ENCODE measurements around the gene PIM3. TPM values are rescaled to one million over a fixed set of nuclear protein-coding genes. Genes with fewer than 3 reads are reported as not detected.
A peak's percentile ranks its signal among the peaks of the same experiment; 100 is the strongest.

Gene PIM3
- total RNA-seq, 1 experiment from 2014 or later, result 42.9 TPM

DNA sequence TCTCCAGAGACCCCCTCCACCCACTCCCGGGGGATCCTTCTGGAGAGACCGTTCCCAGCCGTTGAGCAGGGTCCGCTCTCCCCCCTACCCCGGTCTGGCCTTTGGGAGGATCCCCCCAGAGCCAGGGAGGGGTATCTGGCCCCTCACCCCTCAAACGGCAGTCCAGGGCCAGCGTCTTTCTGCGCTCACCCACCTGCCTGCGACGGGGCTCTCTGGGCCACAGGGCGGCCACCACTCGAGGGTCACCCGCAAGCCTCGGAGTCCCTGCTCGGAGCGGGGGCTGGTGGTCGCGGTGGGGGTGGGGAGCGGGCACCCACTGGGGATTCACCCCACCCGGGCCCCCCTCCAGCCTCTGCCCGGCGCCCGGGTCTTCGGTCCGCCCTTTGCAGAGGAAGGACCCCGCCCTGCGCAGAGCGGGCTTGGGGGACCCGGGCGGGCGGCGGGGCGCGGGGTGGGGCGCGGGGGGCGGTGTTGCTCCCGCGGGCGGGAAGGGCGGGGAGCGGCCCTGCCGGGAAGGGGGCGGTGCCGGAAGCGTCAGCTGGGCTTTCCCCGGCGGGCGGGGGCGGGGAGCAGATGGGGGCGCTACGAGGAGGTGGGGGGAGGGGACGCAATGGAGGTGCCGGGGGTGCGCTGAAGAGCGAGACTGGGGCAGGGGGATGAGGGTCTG lies 25.5 kb upstream of the PIM3 start:
- Mint-ChIP-seq H3K36me3 (no peaks in the 10 kb centered on the region), H3K9me3 (no peaks in the 10 kb centered on the region), H3K4me3 (peak overlapping the region; percentile 27), H3K27me3 (ENCODE audit: low read depth) (peaks cover 11% of the 10 kb centered on the region; the same call in 1 of the 2 replicates), H3K4me1 (peaks cover 8% of the 10 kb centered on the region), H3K27ac (no peak overlapping the region)
- ATAC-seq, result peak; percentile 8; the same call in 1 of the 2 replicates
- ChIA-PET CTCF (interaction anchor here (0.6 to 0.9 kb wide), 3 partner anchors 17 to 421 kb away, joined by 3 to 5 read pairs (median 4); partner anchors contain the start of genes ALG12 and CRELD2), POLR2A (no interaction called here)
- TF ChIP-seq, protein P1, sequence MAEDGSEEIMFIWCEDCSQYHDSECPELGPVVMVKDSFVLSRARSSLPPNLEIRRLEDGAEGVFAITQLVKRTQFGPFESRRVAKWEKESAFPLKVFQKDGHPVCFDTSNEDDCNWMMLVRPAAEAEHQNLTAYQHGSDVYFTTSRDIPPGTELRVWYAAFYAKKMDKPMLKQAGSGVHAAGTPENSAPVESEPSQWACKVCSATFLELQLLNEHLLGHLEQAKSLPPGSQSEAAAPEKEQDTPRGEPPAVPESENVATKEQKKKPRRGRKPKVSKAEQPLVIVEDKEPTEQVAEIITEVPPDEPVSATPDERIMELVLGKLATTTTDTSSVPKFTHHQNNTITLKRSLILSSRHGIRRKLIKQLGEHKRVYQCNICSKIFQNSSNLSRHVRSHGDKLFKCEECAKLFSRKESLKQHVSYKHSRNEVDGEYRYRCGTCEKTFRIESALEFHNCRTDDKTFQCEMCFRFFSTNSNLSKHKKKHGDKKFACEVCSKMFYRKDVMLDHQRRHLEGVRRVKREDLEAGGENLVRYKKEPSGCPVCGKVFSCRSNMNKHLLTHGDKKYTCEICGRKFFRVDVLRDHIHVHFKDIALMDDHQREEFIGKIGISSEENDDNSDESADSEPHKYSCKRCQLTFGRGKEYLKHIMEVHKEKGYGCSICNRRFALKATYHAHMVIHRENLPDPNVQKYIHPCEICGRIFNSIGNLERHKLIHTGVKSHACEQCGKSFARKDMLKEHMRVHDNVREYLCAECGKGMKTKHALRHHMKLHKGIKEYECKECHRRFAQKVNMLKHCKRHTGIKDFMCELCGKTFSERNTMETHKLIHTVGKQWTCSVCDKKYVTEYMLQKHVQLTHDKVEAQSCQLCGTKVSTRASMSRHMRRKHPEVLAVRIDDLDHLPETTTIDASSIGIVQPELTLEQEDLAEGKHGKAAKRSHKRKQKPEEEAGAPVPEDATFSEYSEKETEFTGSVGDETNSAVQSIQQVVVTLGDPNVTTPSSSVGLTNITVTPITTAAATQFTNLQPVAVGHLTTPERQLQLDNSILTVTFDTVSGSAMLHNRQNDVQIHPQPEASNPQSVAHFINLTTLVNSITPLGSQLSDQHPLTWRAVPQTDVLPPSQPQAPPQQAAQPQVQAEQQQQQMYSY (CRISPR knock-in tag; IDR thresholded peaks at IDR 0.05), result peak; percentile 44; the same call in 1 of the 2 replicates
- TF ChIP-seq ARID4B (CRISPR knock-in tag; IDR thresholded peaks at IDR 0.05; ENCODE audit: borderline replicate concordance), result no peak
- peak; percentile 79 for DNase-seq (ENCODE audit: low spot score)

GRCh38 chr22:49935561-49935960 lies 25.0 kb upstream of the PIM3 start:
- peaks cover under 1% of the 10 kb centered on the region; the same call in 1 of the 2 replicates for H3K9me3 Mint-ChIP-seq
- no peak overlapping the region for H3K27ac Mint-ChIP-seq
- POLR2A ChIA-PET, result no interaction called here
- DNase-seq (ENCODE audit: low spot score) (no peak), ATAC-seq (no peak)
- CTCF ChIA-PET, result interaction anchor here (0.8 to 2.2 kb wide), 3 partner anchors 95 to 124 kb away, joined by 3 to 23 read pairs (median 4); no protein-coding TSS in a partner anchor
- peaks cover 8% of the 10 kb centered on the region for H3K4me1 Mint-ChIP-seq
- H3K36me3 Mint-ChIP-seq, result no peaks in the 10 kb centered on the region
- H3K27me3 Mint-ChIP-seq (ENCODE audit: low read depth), result peaks cover 6% of the 10 kb centered on the region
- no peak overlapping the region for H3K4me3 Mint-ChIP-seq
- TF ChIP-seq ZNF219 (CRISPR knock-in tag; IDR thresholded peaks at IDR 0.05; ENCODE audit: borderline replicate concordance) (no peak), GRHL2 (CRISPR knock-in tag; IDR thresholded peaks at IDR 0.05; ENCODE audit: insufficient replicate concordance, severe bottlenecking) (no peak), ZNF263 (CRISPR knock-in tag; IDR thresholded peaks at IDR 0.05; ENCODE audit: low read depth) (no peak), ZNF138 (CRISPR knock-in tag; conservative IDR thresholded peaks at IDR 0.05) (no peak), ZBTB21 (CRISPR knock-in tag; IDR thresholded peaks at IDR 0.05; ENCODE audit: borderline replicate concordance) (no peak), OVOL2 (CRISPR knock-in tag; IDR thresholded peaks at IDR 0.05; ENCODE audit: borderline replicate concordance) (no peak), HMGA2 (CRISPR knock-in tag; IDR thresholded peaks at IDR 0.05) (no peak), ATF3 (CRISPR knock-in tag; conservative IDR thresholded peaks at IDR 0.05) (no peak), JUN (CRISPR knock-in tag; IDR thresholded peaks at IDR 0.05) (no peak), STAT6 (CRISPR knock-in tag; conservative IDR thresholded peaks at IDR 0.05; ENCODE audit: low read depth) (no peak), USF1 (CRISPR knock-in tag; IDR thresholded peaks at IDR 0.05) (no peak), GABPB1 (CRISPR knock-in tag; IDR thresholded peaks at IDR 0.05) (no peak)
- TF ChIP-seq, protein P2, sequence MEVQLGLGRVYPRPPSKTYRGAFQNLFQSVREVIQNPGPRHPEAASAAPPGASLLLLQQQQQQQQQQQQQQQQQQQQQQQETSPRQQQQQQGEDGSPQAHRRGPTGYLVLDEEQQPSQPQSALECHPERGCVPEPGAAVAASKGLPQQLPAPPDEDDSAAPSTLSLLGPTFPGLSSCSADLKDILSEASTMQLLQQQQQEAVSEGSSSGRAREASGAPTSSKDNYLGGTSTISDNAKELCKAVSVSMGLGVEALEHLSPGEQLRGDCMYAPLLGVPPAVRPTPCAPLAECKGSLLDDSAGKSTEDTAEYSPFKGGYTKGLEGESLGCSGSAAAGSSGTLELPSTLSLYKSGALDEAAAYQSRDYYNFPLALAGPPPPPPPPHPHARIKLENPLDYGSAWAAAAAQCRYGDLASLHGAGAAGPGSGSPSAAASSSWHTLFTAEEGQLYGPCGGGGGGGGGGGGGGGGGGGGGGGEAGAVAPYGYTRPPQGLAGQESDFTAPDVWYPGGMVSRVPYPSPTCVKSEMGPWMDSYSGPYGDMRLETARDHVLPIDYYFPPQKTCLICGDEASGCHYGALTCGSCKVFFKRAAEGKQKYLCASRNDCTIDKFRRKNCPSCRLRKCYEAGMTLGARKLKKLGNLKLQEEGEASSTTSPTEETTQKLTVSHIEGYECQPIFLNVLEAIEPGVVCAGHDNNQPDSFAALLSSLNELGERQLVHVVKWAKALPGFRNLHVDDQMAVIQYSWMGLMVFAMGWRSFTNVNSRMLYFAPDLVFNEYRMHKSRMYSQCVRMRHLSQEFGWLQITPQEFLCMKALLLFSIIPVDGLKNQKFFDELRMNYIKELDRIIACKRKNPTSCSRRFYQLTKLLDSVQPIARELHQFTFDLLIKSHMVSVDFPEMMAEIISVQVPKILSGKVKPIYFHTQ (CRISPR knock-in tag; IDR thresholded peaks at IDR 0.05), result no peak
- TF ChIP-seq, protein P3, sequence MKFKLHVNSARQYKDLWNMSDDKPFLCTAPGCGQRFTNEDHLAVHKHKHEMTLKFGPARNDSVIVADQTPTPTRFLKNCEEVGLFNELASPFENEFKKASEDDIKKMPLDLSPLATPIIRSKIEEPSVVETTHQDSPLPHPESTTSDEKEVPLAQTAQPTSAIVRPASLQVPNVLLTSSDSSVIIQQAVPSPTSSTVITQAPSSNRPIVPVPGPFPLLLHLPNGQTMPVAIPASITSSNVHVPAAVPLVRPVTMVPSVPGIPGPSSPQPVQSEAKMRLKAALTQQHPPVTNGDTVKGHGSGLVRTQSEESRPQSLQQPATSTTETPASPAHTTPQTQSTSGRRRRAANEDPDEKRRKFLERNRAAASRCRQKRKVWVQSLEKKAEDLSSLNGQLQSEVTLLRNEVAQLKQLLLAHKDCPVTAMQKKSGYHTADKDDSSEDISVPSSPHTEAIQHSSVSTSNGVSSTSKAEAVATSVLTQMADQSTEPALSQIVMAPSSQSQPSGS (CRISPR knock-in tag; IDR thresholded peaks at IDR 0.05; ENCODE audit: borderline replicate concordance, low read depth), result no peak
